Endothelial cell of umbilical vein (primary cell): ENCODE data around the gene CDS2. TPM values are rescaled to one million over a fixed set of nuclear protein-coding genes. Genes with fewer than 3 reads are reported as not detected.

ENCODE experiments used
- BruUV-seq: library from RNA; stranded (reverse); fragments of 400-500 nt; replicated peaks from 2 replicates; lab custom pipeline; 2021; lab: Mats Ljungman, UMichigan
- CTCF ChIA-PET: fragments of 300-600, 350-600 bp; sonication (Branson Sonifier 250); formaldehyde crosslinking; loops from one replicate; lab custom pipeline; 2021; ENCODE audit warnings: antibody characterized with exemption, inconsistent platforms; lab: Charles Lee
- POLR2A ChIA-PET: fragments of 300-600, 350-600 bp; sonication (Branson Sonifier 250); formaldehyde crosslinking; loops from one replicate; lab custom pipeline; 2021; ENCODE audit warnings: antibody characterized with exemption, inconsistent platforms; lab: Charles Lee
- DNase-seq: peaks from one replicate; pipeline ENCODE4 v3.0.0-alpha.2; 2011; ENCODE audit warnings: low read depth, low spot score
- FAIRE-seq: peaks from 2 replicates; lab custom pipeline; 2011; peaks lifted over from hg19 to GRCh38; lab: Jason Lieb, UNC
- H2AFZ ChIP-seq: 2 replicates; pipeline ENCODE4 v1.6.0; 2012; ENCODE audit warnings: low read depth, low read length, control low read depth, inconsistent platforms
- H3K27ac ChIP-seq: 2 replicates; pipeline ENCODE4 v1.5.1; 2011; ENCODE audit warnings: low read depth, mild to moderate bottlenecking, control low read depth, low read length, moderate library complexity; ENCODE audit not compliant: insufficient read depth
- H3K27me3 ChIP-seq, 2 experiments: 2 replicates each; pipeline versions ENCODE4 v1.6.0 to v1.6.1; 2011; ENCODE audit warnings: low read length in 2 of 2, mixed read lengths in 1 of 2; ENCODE audit not compliant: control insufficient read depth in 2 of 2, insufficient read depth in 2 of 2
- H3K36me3 ChIP-seq, 2 experiments: 2 replicates in 1 of 2; 3 replicates in 1 of 2; pipeline ENCODE4 v1.5.1; 2011; ENCODE audit warnings: low read length in 2 of 2, mild to moderate bottlenecking in 1 of 2, moderate library complexity in 1 of 2; ENCODE audit not compliant: control insufficient read depth in 2 of 2, insufficient read depth in 2 of 2; ENCODE audit errors: extremely low read depth in 1 of 2
- H3K4me1 ChIP-seq: 3 replicates; pipeline ENCODE4 v1.5.1; 2011; ENCODE audit warnings: mild to moderate bottlenecking, low read length; ENCODE audit not compliant: control insufficient read depth, insufficient read depth; ENCODE audit errors: extremely low read depth
- H3K4me2 ChIP-seq: 2 replicates; pipeline ENCODE4 v1.6.1; 2011; ENCODE audit warnings: low read length, control low read depth, mixed read lengths; ENCODE audit not compliant: insufficient read depth
- H3K4me3 ChIP-seq, 3 experiments: fragments of 200-600 bp in 1 of 3; sonication (generic), shearing (Covaris generic) in 1 of 3; replicated peaks in 1 of 3; 2 replicates each; pipeline ENCODE4 v1.5.1; 2011 to 2016; ENCODE audit warnings: control low read depth in 3 of 3, low read length in 3 of 3, mild to moderate bottlenecking in 2 of 3, inconsistent platforms in 1 of 3, low read depth in 1 of 3, moderate library complexity in 1 of 3; ENCODE audit not compliant: insufficient read depth in 1 of 3
- H3K79me2 ChIP-seq: 2 replicates; pipeline ENCODE4 v1.6.0; 2012; ENCODE audit warnings: low read length, inconsistent platforms; ENCODE audit not compliant: control insufficient read depth, insufficient read depth
- H3K9ac ChIP-seq: replicated peaks from 2 replicates; pipeline ENCODE3; 2011; ENCODE audit warnings: low read length, control low read depth; ENCODE audit not compliant: insufficient read depth; ENCODE audit errors: extremely low read depth
- H3K9me1 ChIP-seq: replicated peaks from 3 replicates; pipeline ENCODE4 v1.6.0; 2011; ENCODE audit warnings: mild to moderate bottlenecking, low read length; ENCODE audit not compliant: control insufficient read depth, insufficient read depth; ENCODE audit errors: extremely low read depth
- H3K9me3 ChIP-seq: replicated peaks from 2 replicates; pipeline ENCODE4 v1.5.1; 2012; ENCODE audit warnings: low read length, inconsistent platforms; ENCODE audit not compliant: control insufficient read depth, insufficient read depth
- H4K20me1 ChIP-seq: replicated peaks from 2 replicates; pipeline ENCODE3; 2011; ENCODE audit warnings: mild to moderate bottlenecking, low read length; ENCODE audit not compliant: control insufficient read depth, insufficient read depth; ENCODE audit errors: extremely low read depth
- EZH2 ChIP-seq: IDR thresholded peaks from 2 replicates; pipeline ENCODE4 v1.6.1; 2012; ENCODE audit warnings: borderline replicate concordance, low read depth, mild to moderate bottlenecking, moderate library complexity, low read length, inconsistent platforms; ENCODE audit not compliant: severe bottlenecking
- FOS ChIP-seq: IDR thresholded peaks from 2 replicates; pipeline ENCODE4 v1.6.1; 2011; ENCODE audit warnings: mild to moderate bottlenecking, low read length, moderate library complexity, borderline replicate concordance; ENCODE audit not compliant: insufficient read depth
- GATA2 ChIP-seq: IDR thresholded peaks from 2 replicates; pipeline ENCODE4 v1.7.0; 2011; ENCODE audit warnings: low read depth, mild to moderate bottlenecking, moderate library complexity, mixed read lengths, low read length; ENCODE audit not compliant: insufficient read length, insufficient read depth
- JUN ChIP-seq: IDR thresholded peaks from 2 replicates; pipeline ENCODE4 v1.6.1; 2011; ENCODE audit warnings: borderline replicate concordance, low read depth; ENCODE audit not compliant: insufficient read length, insufficient read depth
- MYC ChIP-seq: IDR thresholded peaks from one replicate; pipeline ENCODE4 v1.6.1; 2011; ENCODE audit warnings: mild to moderate bottlenecking, low read depth, low read length
- POLR2A ChIP-seq: IDR thresholded peaks from 2 replicates; pipeline ENCODE4 v1.6.1; 2012; ENCODE audit warnings: low read depth, mild to moderate bottlenecking, control low read depth, low read length
- POLR2AphosphoS5 ChIP-seq: IDR thresholded peaks from 2 replicates; pipeline ENCODE4 v1.6.1; 2012; ENCODE audit warnings: low read depth, mild to moderate bottlenecking, control low read depth, low read length, moderate library complexity; ENCODE audit not compliant: insufficient read depth
- dilution Hi-C: fragments of 300-500 bp; cut with MboI; formaldehyde crosslinking; loops from one replicate; pipeline ENCODE4 v1.15.0; 2019; ENCODE audit warnings: low sequenced_read_pairs; ENCODE audit not compliant: extremely low pct_ligation_motif_present
- intact Hi-C: fragments of 100-400 bp; cut with micrococcal nuclease; formaldehyde crosslinking; loops from one replicate; pipeline ENCODE4 v1.10.0; 2022
- polyA plus RNA-seq, 4 experiments: library from polyadenylated mRNA; depleted of rRNA in 3 of 4; stranded (reverse) in 3 of 4; unstranded in 1 of 4; fragments of >200 nt; gene quantifications; 2 replicates each; pipeline versions ENCODE4 v1.2.1 to v1.2.3, GENCODE V29; 2011 to 2012; ENCODE audit warnings: missing spikeins in 1 of 4
- total RNA-seq: library from RNA; stranded (reverse); gene quantifications from 2 replicates; pipeline ENCODE4 v1.2.3, GENCODE V29; 2021
- TF ChIP-seq, protein P1 (sequence below): IDR thresholded peaks from 2 replicates; pipeline ENCODE4 v1.6.1; 2011; ENCODE audit not compliant: insufficient read depth, insufficient read length
- TF ChIP-seq, protein P2 (sequence below), 2 donors: IDR thresholded peaks; 1 replicate in 1 of 2; 2 replicates in 1 of 2; pipeline ENCODE4 v1.5.1; 2011; ENCODE audit warnings: low read length in 2 of 2, mild to moderate bottlenecking in 2 of 2, moderate library complexity in 2 of 2, control low read depth in 1 of 2, inconsistent platforms in 1 of 2, low read depth in 1 of 2; ENCODE audit not compliant: insufficient read depth in 1 of 2; ENCODE audit errors: extremely low read depth in 1 of 2

CDS2 gene
- total and polyA plus RNA-seq, 2 donors (not counting 3 experiments of a cell fraction or from before 2014, with no cell fraction given) = 47.0 to 49.0 TPM

DNA sequence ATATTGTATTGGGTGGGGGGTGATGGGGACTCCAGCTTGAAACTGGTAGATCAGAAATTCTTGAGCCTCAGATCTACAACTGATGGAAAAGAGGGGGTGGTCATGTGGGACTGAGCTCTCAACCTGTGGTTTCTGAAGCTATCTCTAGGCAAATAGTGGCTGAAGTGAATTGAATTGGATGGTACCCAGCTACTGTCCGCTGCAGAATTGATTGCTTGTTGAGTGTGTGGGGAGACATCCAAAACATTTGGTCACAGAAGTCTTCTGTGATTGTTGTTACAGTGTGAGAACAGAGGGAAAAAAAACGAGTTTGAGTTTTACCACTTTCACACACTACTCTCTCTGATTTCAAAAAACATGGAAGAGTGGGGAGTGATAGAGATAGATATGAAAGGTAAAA, 14.8 kb downstream of the CDS2 start:
- no peaks in the 10 kb centered on the region for H3K4me1 ChIP-seq
- H3K36me3 ChIP-seq = no peaks in the 10 kb centered on the region
- no peaks in the 10 kb centered on the region for H3K9me3 ChIP-seq
- no TSS peak for BruUV-seq
- ChIA-PET CTCF (interaction anchor here (0.9 to 2.4 kb wide), 3 partner anchors 12 to 50 kb away, joined by 3 to 10 read pairs (median 8); partner anchors contain the start of gene CDS2), POLR2A (no interaction called here)
- no peaks in the 10 kb centered on the region for H3K27me3 ChIP-seq
- no peak overlapping the region for H3K4me3 ChIP-seq
- TF ChIP-seq JUN (no peak), POLR2AphosphoS5 (no peak), GATA2 (no peak)
- H4K20me1 ChIP-seq = peaks cover under 1% of the 10 kb centered on the region
- no peaks in the 10 kb centered on the region for H3K9me1 ChIP-seq
- no peak overlapping the region for H3K4me2 ChIP-seq
- H2AFZ ChIP-seq = no peak overlapping the region
- H3K27ac ChIP-seq = no peak overlapping the region
- FAIRE-seq (no peak), DNase-seq (no peak)
- H3K9ac ChIP-seq = no peak overlapping the region
- dilution Hi-C loops = no loop called here
- intact Hi-C loops = no loop called here
- peaks cover 15% of the 10 kb centered on the region for H3K79me2 ChIP-seq

DNA sequence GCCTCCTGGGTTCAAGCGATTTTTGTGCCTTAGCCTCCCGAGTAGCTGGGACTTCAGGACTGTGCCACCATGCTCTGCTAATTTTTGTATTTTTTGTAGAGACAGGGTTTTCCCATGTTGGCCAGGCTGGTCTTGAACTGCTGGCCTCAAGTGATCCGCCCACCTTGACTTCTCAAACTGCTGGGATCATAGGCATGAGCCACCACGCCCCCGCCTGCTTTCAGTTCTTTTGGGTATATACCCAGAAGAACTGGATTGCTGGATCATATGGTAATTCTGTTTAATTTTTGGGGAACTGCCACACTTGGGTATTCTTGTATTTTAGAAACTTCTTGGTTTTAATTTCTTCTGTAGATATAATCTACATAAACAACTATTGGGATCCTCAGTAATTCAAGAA, 17.0 kb downstream of the CDS2 start:
- no peak overlapping the region for H3K4me3 ChIP-seq
- FAIRE-seq (no peak), DNase-seq (no peak)
- no peaks in the 10 kb centered on the region for H3K9me1 ChIP-seq
- H4K20me1 ChIP-seq = peaks cover 2% of the 10 kb centered on the region
- no peaks in the 10 kb centered on the region for H3K27me3 ChIP-seq
- BruUV-seq = no TSS peak
- dilution Hi-C loops (no loop called here), intact Hi-C loops (no loop called here)
- H3K27ac ChIP-seq = no peak overlapping the region
- no peak overlapping the region for H2AFZ ChIP-seq
- H3K4me2 ChIP-seq = no peak overlapping the region
- no peaks in the 10 kb centered on the region for H3K9me3 ChIP-seq
- TF ChIP-seq, protein P1, sequence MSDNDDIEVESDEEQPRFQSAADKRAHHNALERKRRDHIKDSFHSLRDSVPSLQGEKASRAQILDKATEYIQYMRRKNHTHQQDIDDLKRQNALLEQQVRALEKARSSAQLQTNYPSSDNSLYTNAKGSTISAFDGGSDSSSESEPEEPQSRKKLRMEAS = no peak
- TF ChIP-seq MYC = no peak
- no peak for TF ChIP-seq EZH2
- no peak for TF ChIP-seq GATA2
- TF ChIP-seq FOS = no peak
- TF ChIP-seq POLR2AphosphoS5 = no peak
- no peak for TF ChIP-seq POLR2A
- TF ChIP-seq, protein P2, sequence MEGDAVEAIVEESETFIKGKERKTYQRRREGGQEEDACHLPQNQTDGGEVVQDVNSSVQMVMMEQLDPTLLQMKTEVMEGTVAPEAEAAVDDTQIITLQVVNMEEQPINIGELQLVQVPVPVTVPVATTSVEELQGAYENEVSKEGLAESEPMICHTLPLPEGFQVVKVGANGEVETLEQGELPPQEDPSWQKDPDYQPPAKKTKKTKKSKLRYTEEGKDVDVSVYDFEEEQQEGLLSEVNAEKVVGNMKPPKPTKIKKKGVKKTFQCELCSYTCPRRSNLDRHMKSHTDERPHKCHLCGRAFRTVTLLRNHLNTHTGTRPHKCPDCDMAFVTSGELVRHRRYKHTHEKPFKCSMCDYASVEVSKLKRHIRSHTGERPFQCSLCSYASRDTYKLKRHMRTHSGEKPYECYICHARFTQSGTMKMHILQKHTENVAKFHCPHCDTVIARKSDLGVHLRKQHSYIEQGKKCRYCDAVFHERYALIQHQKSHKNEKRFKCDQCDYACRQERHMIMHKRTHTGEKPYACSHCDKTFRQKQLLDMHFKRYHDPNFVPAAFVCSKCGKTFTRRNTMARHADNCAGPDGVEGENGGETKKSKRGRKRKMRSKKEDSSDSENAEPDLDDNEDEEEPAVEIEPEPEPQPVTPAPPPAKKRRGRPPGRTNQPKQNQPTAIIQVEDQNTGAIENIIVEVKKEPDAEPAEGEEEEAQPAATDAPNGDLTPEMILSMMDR (IDR thresholded peaks at IDR 0.05; ENCODE audit: extremely low read depth in 1 of 2, insufficient read depth in 1 of 2, low read depth in 1 of 2, low read length in 2 of 2) = no peak
- TF ChIP-seq JUN = no peak
- CTCF ChIA-PET = interaction anchor here (1.0 to 1.5 kb wide), 2 partner anchors 17 to 48 kb away, joined by 3 to 4 read pairs; partner anchors contain the start of gene CDS2
- POLR2A ChIA-PET = no interaction called here
- H3K9ac ChIP-seq = no peak overlapping the region
- H3K36me3 ChIP-seq = no peaks in the 10 kb centered on the region
- H3K79me2 ChIP-seq = peaks cover 23% of the 10 kb centered on the region
- no peaks in the 10 kb centered on the region for H3K4me1 ChIP-seq
